ENCODE measurements around the gene TSPAN12. TPM values are rescaled to one million over a fixed set of nuclear protein-coding genes. Genes with fewer than 3 reads are reported as not detected.

Gene TSPAN12
- total and polyA plus RNA-seq, 2 of the 8 experiments (the other 6 are each of a cell fraction or from before 2014, with no cell fraction given): 6.1 to 17.9 TPM

GRCh38 chr7:120838281-120838682, 19.7 kb downstream of the TSPAN12 start:
- Histone ChIP-seq H3K4ac (replicated peaks; ENCODE audit: insufficient read length, low read depth, low read length) (no peak overlapping the region), H3K4me3 (ENCODE audit: extremely low read depth in 1 of 4, insufficient read depth in 2 of 4, low read depth in 3 of 4, low read length in 4 of 4) (no peak overlapping the region), H4K91ac (replicated peaks; ENCODE audit: insufficient read length, low read length) (no peak overlapping the region), H2AFZ (ENCODE audit: low read length) (no peak overlapping the region), H4K5ac (ENCODE audit: insufficient read length, low read depth, low read length) (no peak overlapping the region), H3K27ac (ENCODE audit: low read depth, low read length) (no peak overlapping the region), H3K23ac (ENCODE audit: insufficient read length) (no peak overlapping the region), H2BK5ac (ENCODE audit: low read depth, low read length) (no peak overlapping the region), H3K79me2 (ENCODE audit: control insufficient read depth in 1 of 2, insufficient read depth in 2 of 2, low read length in 2 of 2) (no peaks in the 10 kb centered on the region), H3K4me1 (replicated peaks in 1 of 4; ENCODE audit: control insufficient read depth in 3 of 4, insufficient read depth in 4 of 4, low read length in 3 of 4) (peaks cover 0 to 17% (median 9%) of the 10 kb centered on the region in 4 experiments; a peak in 4 of 7 replicates), H3K14ac (ENCODE audit: insufficient read length) (no peak overlapping the region), H3K9ac (replicated peaks in 1 of 4; ENCODE audit: extremely low read depth in 1 of 4, low read depth in 3 of 4, low read length in 3 of 4) (no peak overlapping the region), H3K23me2 (ENCODE audit: low read depth, low read length) (no peaks in the 10 kb centered on the region), H2AK5ac (ENCODE audit: low read depth, low read length) (no peak overlapping the region), H4K20me1 (replicated peaks in 1 of 2; ENCODE audit: control insufficient read depth in 1 of 2, insufficient read depth in 2 of 2, low read length in 2 of 2) (no peaks in the 10 kb centered on the region), H3K79me1 (ENCODE audit: low read depth, low read length) (no peaks in the 10 kb centered on the region), H3K9me3 (ENCODE audit: insufficient read depth in 2 of 2, low read depth in 1 of 2, low read length in 1 of 2) (no peaks in the 10 kb centered on the region), H2BK15ac (ENCODE audit: low read length) (no peak overlapping the region), H2BK120ac (replicated peaks; ENCODE audit: low read depth, low read length) (no peak overlapping the region), H2BK20ac (ENCODE audit: low read length) (no peak overlapping the region), H2BK12ac (ENCODE audit: low read depth, low read length) (no peak overlapping the region), H4K8ac (ENCODE audit: extremely low read depth, insufficient read depth, low read length) (no peak overlapping the region), H3K4me2 (ENCODE audit: insufficient read depth in 1 of 2, low read depth in 2 of 2, low read length in 2 of 2) (no peak overlapping the region; a peak in 1 of 4 replicates), H3K27me3 (replicated peaks in 1 of 4; ENCODE audit: control insufficient read depth in 3 of 4, extremely low read depth in 1 of 4, insufficient read depth in 3 of 4, low read length in 3 of 4) (no peaks in the 10 kb centered on the region), H3K18ac (ENCODE audit: extremely low read depth, low read length) (no peak overlapping the region), H3K56ac (replicated peaks; ENCODE audit: insufficient read length, low read depth, low read length) (no peak overlapping the region), H3K36me3 (ENCODE audit: control insufficient read depth in 2 of 4, insufficient read depth in 4 of 4, low read length in 3 of 4) (no peaks in the 10 kb centered on the region)
- POLR2A ChIA-PET (ENCODE audit: partially characterized antibody): interaction anchor here (1.3 kb wide), 1 partner anchor 113 kb away, joined by 3 read pairs; the partner anchor contains the start of gene ING3
- WGBS, 2 experiments (ENCODE audit: extremely low coverage in 1 of 2, insufficient coverage in 1 of 2, insufficient read length in 1 of 2, insufficient replicate concordance in 2 of 2, low coverage in 1 of 2, low lambda C conversion rate in 2 of 2, missing lambda C conversion rate in 1 of 2): 45% methylated on average over 6 of the region's 6 CpGs; no CpG with 5 or more reads in 1 of the 2 experiments
- CTCF ChIA-PET (ENCODE audit: partially characterized antibody): interaction anchor here (1.3 kb wide), 1 partner anchor 32 kb away, joined by 3 read pairs; no protein-coding TSS in a partner anchor
- DNase-seq (ENCODE audit: low read depth in 1 of 2, low spot score in 2 of 2) (no peak), FAIRE-seq (no peak)
- no peak for TF ChIP-seq KDM1A (IDR thresholded peaks at IDR 0.05; ENCODE audit: borderline replicate concordance, low read length)

Measured in H1 (cell line).